Smooth muscle cell (in vitro differentiated cells): ENCODE results near the gene LGALS8. TPM values are rescaled to one million over a fixed set of nuclear protein-coding genes. Genes with fewer than 3 reads are reported as not detected.

Experiments used
- DNase-seq: peaks from one replicate; lab custom pipeline; 2025; ENCODE audit not compliant: unreplicated experiment; lab: John Stamatoyannopoulos, UW
- H2AFZ ChIP-seq: fragments of 200-600 bp; sonication (generic); 2 replicates; pipeline ENCODE4 v1.6.0; 2016; ENCODE audit warnings: antibody characterized with exemption, low read depth, mild to moderate bottlenecking
- H3F3A ChIP-seq: fragments of 200-600 bp; sonication (generic); 2 replicates; pipeline ENCODE4 v1.6.0; 2017; ENCODE audit warnings: antibody characterized with exemption, low read depth
- H3K27ac ChIP-seq: fragments of 200-600 bp; sonication (generic); 2 replicates; pipeline ENCODE4 v1.5.1; 2016; ENCODE audit warnings: low read depth, mild to moderate bottlenecking
- H3K27me3 ChIP-seq: fragments of 200-600 bp; sonication (generic); 2 replicates; pipeline ENCODE4 v1.6.1; 2016; ENCODE audit warnings: low read depth, mild to moderate bottlenecking
- H3K36me3 ChIP-seq: fragments of 200-600 bp; sonication (generic); 2 replicates; pipeline ENCODE4 v1.5.1; 2016; ENCODE audit warnings: low read depth
- H3K4me1 ChIP-seq: fragments of 200-600 bp; sonication (generic); 2 replicates; pipeline ENCODE4 v1.5.1; 2016; ENCODE audit warnings: low read depth
- H3K4me2 ChIP-seq: fragments of 200-600 bp; sonication (generic); 2 replicates; pipeline ENCODE4 v1.6.0; 2016; ENCODE audit warnings: mild to moderate bottlenecking
- H3K4me3 ChIP-seq: fragments of 200-600 bp; sonication (generic); 2 replicates; pipeline ENCODE4 v1.5.1; 2016; ENCODE audit warnings: mild to moderate bottlenecking
- H3K79me2 ChIP-seq: fragments of 200-600 bp; sonication (generic); 2 replicates; pipeline ENCODE4 v1.6.0; 2016; ENCODE audit warnings: low read depth, mild to moderate bottlenecking
- H3K9ac ChIP-seq: fragments of 200-600 bp; sonication (generic); 2 replicates; pipeline ENCODE4 v1.6.0; 2016; ENCODE audit warnings: low read depth
- H3K9me3 ChIP-seq: fragments of 200-600 bp; sonication (generic); replicated peaks from 2 replicates; pipeline ENCODE4 v1.5.1; 2016; ENCODE audit warnings: low read depth
- H4K20me1 ChIP-seq: fragments of 200-600 bp; sonication (generic); 2 replicates; pipeline ENCODE4 v1.6.0; 2016; ENCODE audit warnings: low read depth
- CTCF ChIP-seq: fragments of 200-600 bp; sonication (generic); IDR thresholded peaks from 2 replicates; pipeline ENCODE4 v1.5.1; 2017; ENCODE audit warnings: borderline replicate concordance, mild to moderate bottlenecking, antibody characterized with exemption; ENCODE audit not compliant: insufficient read depth, poor library complexity, severe bottlenecking
- WGBS: methylation state at CpG from one replicate; pipeline ENCODE4 v1.1.7; 2016; ENCODE audit warnings: low lambda C conversion rate; 5-methylcytosine and 5-hydroxymethylcytosine counted together
- polyA plus RNA-seq: library from polyadenylated mRNA; unstranded; fragments of >200 nt; fragmentation: Nextera tagmentation; extraction: Ambion mirVana; gene quantifications from 2 replicates; pipeline ENCODE4 v1.2.1, GENCODE V29; 2016
- total RNA-seq: library from RNA; depleted of rRNA; stranded (reverse); fragments of >200 nt; gene quantifications from 2 replicates; pipeline ENCODE4 v1.2.3, GENCODE V29; 2014

Gene LGALS8
- total and polyA plus RNA-seq, 2 experiments from 2014 or later, result 25.7 to 72.2 TPM

GRCh38 chr1:236590553-236591150, 66.9 kb downstream of the LGALS8 start:
- no peak for TF ChIP-seq CTCF
- Histone ChIP-seq H4K20me1 (no peaks in the 10 kb centered on the region), H3K4me1 (no peaks in the 10 kb centered on the region), H2AFZ (no peak overlapping the region), H3K27me3 (no peaks in the 10 kb centered on the region), H3K4me2 (no peak overlapping the region), H3K36me3 (peaks cover 45% of the 10 kb centered on the region), H3K27ac (no peak overlapping the region), H3K4me3 (no peak overlapping the region), H3K9ac (no peak overlapping the region), H3K79me2 (no peaks in the 10 kb centered on the region), H3F3A (no peaks in the 10 kb centered on the region), H3K9me3 (no peaks in the 10 kb centered on the region)
- DNase-seq, result no peak
- WGBS, result 89% methylated on average over 2 of the region's 2 CpGs

GRCh38 chr1:236602171-236602570, 78.4 kb downstream of the LGALS8 start:
- no peak overlapping the region for H3K4me3 ChIP-seq
- H3K79me2 ChIP-seq, result peaks cover 15% of the 10 kb centered on the region
- no peak overlapping the region for H3K27ac ChIP-seq
- H4K20me1 ChIP-seq, result peaks cover 10% of the 10 kb centered on the region
- peaks cover 3% of the 10 kb centered on the region for H3K36me3 ChIP-seq
- no peak overlapping the region for H3K9ac ChIP-seq
- TF ChIP-seq CTCF, result no peak
- H3K4me2 ChIP-seq, result no peak overlapping the region
- no peaks in the 10 kb centered on the region for H3K27me3 ChIP-seq
- H3K9me3 ChIP-seq, result no peaks in the 10 kb centered on the region
- no peak for DNase-seq
- peaks cover 3% of the 10 kb centered on the region for H3F3A ChIP-seq
- H2AFZ ChIP-seq, result no peak overlapping the region
- H3K4me1 ChIP-seq, result peaks cover 10% of the 10 kb centered on the region

Other genes starting within 250 kb of the LGALS8 start
- gene ERO1B, start 242.0 kb upstream of the LGALS8 start, total RNA-seq, result 1.9 and 3.7 TPM in 2 replicates
- gene ERO1B, start 242.0 kb upstream of the LGALS8 start, polyA plus RNA-seq, result 1.3 and 2.1 TPM in 2 replicates
- 5.8 and 6.0 TPM in 2 replicates for gene EDARADD, start 129.7 kb upstream of the LGALS8 start, total RNA-seq
- 4.3 and 7.7 TPM in 2 replicates for gene EDARADD, start 129.7 kb upstream of the LGALS8 start, polyA plus RNA-seq
- gene HEATR1, start 80.5 kb downstream of the LGALS8 start, total RNA-seq, result 25.3 and 29.0 TPM in 2 replicates
- gene HEATR1, start 80.5 kb downstream of the LGALS8 start, polyA plus RNA-seq, result 6.9 and 7.4 TPM in 2 replicates
- gene ACTN2, start 162.5 kb downstream of the LGALS8 start, total RNA-seq, result 0.58 TPM in 1 of 2 replicates, not detected in the other
- gene ACTN2, start 162.5 kb downstream of the LGALS8 start, polyA plus RNA-seq, result 0.28 TPM in 1 of 2 replicates, not detected in the other